ENCODE measurements around the gene PPP2R2B. TPM values are rescaled to one million over a fixed set of nuclear protein-coding genes. Genes with fewer than 3 reads are reported as not detected.

PPP2R2B gene
- polyA plus RNA-seq, 3 donors: 0.08 TPM; not detected in 2

DNA sequence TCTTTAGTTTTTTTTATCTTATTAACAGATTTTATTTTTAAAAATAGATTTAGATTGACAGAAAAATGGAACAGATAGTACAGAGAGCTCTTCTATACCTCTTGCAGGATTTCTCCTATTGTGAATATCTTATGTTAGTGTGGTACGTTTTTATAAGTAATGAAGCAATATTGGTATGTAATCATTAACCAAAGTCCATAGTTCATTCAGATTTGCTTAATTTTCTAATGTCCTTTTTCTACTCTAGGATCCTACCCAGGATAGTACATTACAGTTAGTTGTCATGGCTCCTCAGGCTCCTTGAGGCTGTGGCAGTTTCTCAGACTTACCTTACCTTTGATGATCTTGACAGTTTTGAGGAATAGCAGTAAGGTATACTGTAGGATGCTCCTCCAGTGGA is 30.4 kb downstream of the PPP2R2B start:
- Histone ChIP-seq H3K4me2 (replicated peaks; ENCODE audit: extremely low read depth, low read length, poor library complexity, severe bottlenecking) (no peak overlapping the region), H4K20me1 (ENCODE audit: insufficient read depth, low read length) (no peaks in the 10 kb centered on the region), H3K36me3 (replicated peaks in 1 of 2; ENCODE audit: control insufficient read depth in 1 of 2, insufficient read depth in 2 of 2, low read length in 2 of 2) (no peaks in the 10 kb centered on the region), H3K27me3 (ENCODE audit: control insufficient read depth in 2 of 2, insufficient read depth in 2 of 2, low read length in 2 of 2) (no peaks in the 10 kb centered on the region), H3K9me3 (replicated peaks in 1 of 2; ENCODE audit: control insufficient read depth in 1 of 2, insufficient read depth in 1 of 2, low read length in 2 of 2) (no peaks in the 10 kb centered on the region), H3K4me3 (replicated peaks in 1 of 3; ENCODE audit: low read depth in 2 of 3, low read length in 3 of 3) (no peak overlapping the region), H3K9ac (ENCODE audit: insufficient read depth, low read length, poor library complexity, severe bottlenecking) (no peak overlapping the region), H3K79me2 (ENCODE audit: insufficient read depth, low read length) (no peaks in the 10 kb centered on the region), H3K27ac (ENCODE audit: low read depth in 1 of 2, low read length in 2 of 2) (no peak overlapping the region), H3K4me1 (ENCODE audit: control insufficient read depth in 1 of 2, insufficient read depth in 2 of 2, low read length in 2 of 2) (no peaks in the 10 kb centered on the region), H2AFZ (ENCODE audit: insufficient read depth, low read depth, low read length, poor library complexity, severe bottlenecking) (no peak overlapping the region)
- Mint-ChIP-seq H3K4me3 (no peak overlapping the region), H3K4me1 (no peaks in the 10 kb centered on the region), H3K36me3 (no peaks in the 10 kb centered on the region), H3K9me3 (no peaks in the 10 kb centered on the region), H3K27ac (no peak overlapping the region), H3K27me3 (ENCODE audit: low read depth in 3 of 3) (peaks cover 0 to 1% (median 0%) of the 10 kb centered on the region in 3 donors)
- intact Hi-C loops (cut with micrococcal nuclease): no loop called here
- no CpG with 5 or more reads among the region's 1 CpG for WGBS (ENCODE audit: insufficient coverage)
- no peak for DNase-seq
- TF ChIP-seq, protein P1, sequence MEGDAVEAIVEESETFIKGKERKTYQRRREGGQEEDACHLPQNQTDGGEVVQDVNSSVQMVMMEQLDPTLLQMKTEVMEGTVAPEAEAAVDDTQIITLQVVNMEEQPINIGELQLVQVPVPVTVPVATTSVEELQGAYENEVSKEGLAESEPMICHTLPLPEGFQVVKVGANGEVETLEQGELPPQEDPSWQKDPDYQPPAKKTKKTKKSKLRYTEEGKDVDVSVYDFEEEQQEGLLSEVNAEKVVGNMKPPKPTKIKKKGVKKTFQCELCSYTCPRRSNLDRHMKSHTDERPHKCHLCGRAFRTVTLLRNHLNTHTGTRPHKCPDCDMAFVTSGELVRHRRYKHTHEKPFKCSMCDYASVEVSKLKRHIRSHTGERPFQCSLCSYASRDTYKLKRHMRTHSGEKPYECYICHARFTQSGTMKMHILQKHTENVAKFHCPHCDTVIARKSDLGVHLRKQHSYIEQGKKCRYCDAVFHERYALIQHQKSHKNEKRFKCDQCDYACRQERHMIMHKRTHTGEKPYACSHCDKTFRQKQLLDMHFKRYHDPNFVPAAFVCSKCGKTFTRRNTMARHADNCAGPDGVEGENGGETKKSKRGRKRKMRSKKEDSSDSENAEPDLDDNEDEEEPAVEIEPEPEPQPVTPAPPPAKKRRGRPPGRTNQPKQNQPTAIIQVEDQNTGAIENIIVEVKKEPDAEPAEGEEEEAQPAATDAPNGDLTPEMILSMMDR (IDR thresholded peaks at IDR 0.05): no peak

DNA sequence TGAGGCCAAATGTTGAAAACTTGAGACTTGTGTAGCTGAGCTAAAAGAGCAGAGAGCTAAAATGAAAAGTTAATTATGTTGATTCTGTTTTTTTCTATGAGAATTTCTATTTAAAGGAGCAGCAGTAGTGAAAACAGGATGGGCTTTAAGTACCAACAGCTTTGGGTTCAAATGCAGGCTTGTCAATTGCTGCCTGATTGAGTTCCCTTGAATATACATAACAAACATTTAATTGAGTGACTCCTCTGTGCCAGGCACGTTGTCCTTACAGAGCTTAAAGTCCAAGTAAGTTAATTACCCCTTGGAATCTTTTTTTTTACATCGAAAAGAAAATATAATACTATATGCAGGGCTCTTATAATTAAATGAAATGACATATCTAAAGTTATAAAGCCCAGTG is 38.5 kb downstream of the PPP2R2B start:
- peaks cover 0 to 4% (median 0%) of the 10 kb centered on the region in 7 donors for H3K9me3 Mint-ChIP-seq
- H3K27me3 Mint-ChIP-seq (ENCODE audit: low read depth in 3 of 3): peaks cover 0 to 1% (median 1%) of the 10 kb centered on the region in 3 donors
- no peak overlapping the region for H3K27ac Mint-ChIP-seq

More for the DNA sequence above, 38.5 kb downstream of the PPP2R2B start:
- Mint-ChIP-seq H3K4me3 (no peak overlapping the region), H3K4me1 (no peaks in the 10 kb centered on the region), H3K36me3 (no peaks in the 10 kb centered on the region)
- DNase-seq: no peak
- H4K20me1 ChIP-seq (ENCODE audit: insufficient read depth, low read length): no peaks in the 10 kb centered on the region
- TF ChIP-seq, protein P1 (IDR thresholded peaks at IDR 0.05): no peak
- H3K9me3 ChIP-seq (replicated peaks in 1 of 2; ENCODE audit: control insufficient read depth in 1 of 2, insufficient read depth in 1 of 2, low read length in 2 of 2): no peaks in the 10 kb centered on the region
- H3K9ac ChIP-seq (ENCODE audit: insufficient read depth, low read length, poor library complexity, severe bottlenecking): no peak overlapping the region
- intact Hi-C loops (cut with micrococcal nuclease): no loop called here
- no CpG with 5 or more reads among the region's 2 CpGs for WGBS (ENCODE audit: insufficient coverage)
- no peaks in the 10 kb centered on the region for H3K36me3 ChIP-seq (replicated peaks in 1 of 2; ENCODE audit: control insufficient read depth in 1 of 2, insufficient read depth in 2 of 2, low read length in 2 of 2)
- no peak overlapping the region for H3K4me3 ChIP-seq (replicated peaks in 1 of 3; ENCODE audit: low read depth in 2 of 3, low read length in 3 of 3)
- no peak overlapping the region for H3K4me2 ChIP-seq (replicated peaks; ENCODE audit: extremely low read depth, low read length, poor library complexity, severe bottlenecking)
- H2AFZ ChIP-seq (ENCODE audit: insufficient read depth, low read depth, low read length, poor library complexity, severe bottlenecking): no peak overlapping the region
- H3K4me1 ChIP-seq (ENCODE audit: control insufficient read depth in 1 of 2, insufficient read depth in 2 of 2, low read length in 2 of 2): no peaks in the 10 kb centered on the region
- no peaks in the 10 kb centered on the region for H3K79me2 ChIP-seq (ENCODE audit: insufficient read depth, low read length)
- no peak overlapping the region for H3K27ac ChIP-seq (ENCODE audit: low read depth in 1 of 2, low read length in 2 of 2)
- H3K27me3 ChIP-seq (ENCODE audit: control insufficient read depth in 2 of 2, insufficient read depth in 2 of 2, low read length in 2 of 2): no peaks in the 10 kb centered on the region
